H1 (cell line): ENCODE results near the gene TRIM67. TPM values are rescaled to one million over a fixed set of nuclear protein-coding genes. Genes with fewer than 3 reads are reported as not detected.

Source experiments
- CTCF ChIA-PET: fragments of 300-600 bp; sonication (Branson Sonifier 250); formaldehyde crosslinking; loops from one replicate; lab custom pipeline; 2021; ENCODE audit not compliant: partially characterized antibody; lab: Charles Lee
- POLR2A ChIA-PET: fragments of 300-600 bp; sonication (Branson Sonifier 250); formaldehyde crosslinking; loops from one replicate; lab custom pipeline; 2021; ENCODE audit warnings: inconsistent platforms; ENCODE audit not compliant: partially characterized antibody; lab: Charles Lee
- DNase-seq, 2 experiments: peaks; one replicate each; pipeline versions ENCODE4 v3.0.0 to v3.0.0-alpha.2; 2010 to 2022; ENCODE audit warnings: low spot score in 2 of 2, low read depth in 1 of 2, mixed read lengths in 1 of 2
- FAIRE-seq: peaks from 2 replicates; lab custom pipeline; 2011; peaks lifted over from hg19 to GRCh38; lab: Jason Lieb, UNC
- H2AFZ ChIP-seq: 2 replicates; pipeline ENCODE4 v1.8.1; 2012; ENCODE audit warnings: low read length, inconsistent platforms
- H2AK5ac ChIP-seq: 2 replicates; pipeline ENCODE4 v1.6.1; 2013; ENCODE audit warnings: low read depth, low read length
- H2BK120ac ChIP-seq: replicated peaks from 2 replicates; pipeline ENCODE3; 2013; ENCODE audit warnings: low read depth, low read length, inconsistent platforms
- H2BK12ac ChIP-seq: 2 replicates; pipeline ENCODE4 v1.6.1; 2013; ENCODE audit warnings: low read depth, low read length
- H2BK15ac ChIP-seq: 2 replicates; pipeline ENCODE4 v1.6.1; 2013; ENCODE audit warnings: low read length
- H2BK20ac ChIP-seq: 2 replicates; pipeline ENCODE4 v1.6.1; 2013; ENCODE audit warnings: low read length
- H2BK5ac ChIP-seq: 2 replicates; pipeline ENCODE4 v1.6.1; 2013; ENCODE audit warnings: low read depth, low read length
- H3K14ac ChIP-seq: 2 replicates; pipeline ENCODE4 v1.6.1; 2013; ENCODE audit warnings: inconsistent platforms; ENCODE audit not compliant: insufficient read length
- H3K18ac ChIP-seq: 2 replicates; pipeline ENCODE4 v1.6.1; 2013; ENCODE audit warnings: low read length; ENCODE audit errors: extremely low read depth
- H3K23ac ChIP-seq: 2 replicates; pipeline ENCODE4 v1.6.1; 2013; ENCODE audit warnings: inconsistent platforms; ENCODE audit not compliant: insufficient read length
- H3K23me2 ChIP-seq: 2 replicates; pipeline ENCODE4 v1.6.1; 2013; ENCODE audit warnings: low read depth, low read length
- H3K27ac ChIP-seq: 2 replicates; pipeline ENCODE4 v1.6.1; 2011; ENCODE audit warnings: low read depth, low read length, inconsistent platforms
- H3K27me3 ChIP-seq, 4 experiments: replicated peaks in 1 of 4; 1 replicate in 1 of 4; 2 replicates in 3 of 4; pipeline versions ENCODE4 v1.6.1 to v1.8.1; 2011 to 2013; ENCODE audit warnings: low read length in 3 of 4, mild to moderate bottlenecking in 3 of 4, inconsistent platforms in 2 of 4, mixed read lengths in 2 of 4, moderate library complexity in 1 of 4; ENCODE audit not compliant: control insufficient read depth in 3 of 4, insufficient read depth in 3 of 4; ENCODE audit errors: extremely low read depth in 1 of 4
- H3K36me3 ChIP-seq, 4 experiments: 2 replicates each; pipeline versions ENCODE4 v1.6.1 to v1.8.1; 2011 to 2013; ENCODE audit warnings: mild to moderate bottlenecking in 4 of 4, low read length in 3 of 4, moderate library complexity in 2 of 4, control low read depth in 1 of 4, inconsistent platforms in 1 of 4; ENCODE audit not compliant: insufficient read depth in 4 of 4, control insufficient read depth in 2 of 4
- H3K4ac ChIP-seq: replicated peaks from 2 replicates; pipeline ENCODE3; 2013; ENCODE audit warnings: low read length, low read depth, mixed read lengths, inconsistent platforms; ENCODE audit not compliant: insufficient read length
- H3K4me1 ChIP-seq, 4 experiments: replicated peaks in 1 of 4; 1 replicate in 1 of 4; 2 replicates in 3 of 4; pipeline versions ENCODE4 v1.6.1 to v1.8.1; 2011 to 2013; ENCODE audit warnings: low read length in 3 of 4, inconsistent platforms in 2 of 4, mixed read lengths in 1 of 4; ENCODE audit not compliant: insufficient read depth in 4 of 4, control insufficient read depth in 3 of 4
- H3K4me2 ChIP-seq, 2 experiments: 2 replicates each; pipeline versions ENCODE4 v1.6.1 to v1.8.1; 2011 to 2013; ENCODE audit warnings: low read depth in 2 of 2, low read length in 2 of 2, control low read depth in 1 of 2, inconsistent platforms in 1 of 2, mild to moderate bottlenecking in 1 of 2; ENCODE audit not compliant: insufficient read depth in 1 of 2
- H3K4me3 ChIP-seq, 4 experiments: fragments of 200-600, 300-600 bp in 1 of 4; sonication (generic), shearing (Covaris generic), sonication (Bioruptor Twin) in 1 of 4; 2 replicates each; pipeline versions ENCODE4 v1.5.1 to v1.8.1; 2011 to 2016; ENCODE audit warnings: low read length in 4 of 4, low read depth in 3 of 4, control low read depth in 2 of 4, inconsistent platforms in 2 of 4, mild to moderate bottlenecking in 2 of 4, mixed read lengths in 1 of 4, moderate library complexity in 1 of 4; ENCODE audit not compliant: insufficient read depth in 2 of 4; ENCODE audit errors: extremely low read depth in 1 of 4
- H3K56ac ChIP-seq: replicated peaks from 2 replicates; pipeline ENCODE3; 2013; ENCODE audit warnings: low read depth, mild to moderate bottlenecking, mixed read lengths, low read length, inconsistent platforms; ENCODE audit not compliant: insufficient read length
- H3K79me1 ChIP-seq: 2 replicates; pipeline ENCODE4 v1.6.1; 2013; ENCODE audit warnings: low read depth, low read length, control low read depth
- H3K79me2 ChIP-seq, 2 experiments: 2 replicates each; pipeline versions ENCODE4 v1.6.1 to v1.8.1; 2012 to 2013; ENCODE audit warnings: low read length in 2 of 2, mild to moderate bottlenecking in 2 of 2, inconsistent platforms in 1 of 2; ENCODE audit not compliant: insufficient read depth in 2 of 2, control insufficient read depth in 1 of 2
- H3K9ac ChIP-seq, 4 experiments: replicated peaks in 1 of 4; 1 replicate in 1 of 4; 2 replicates in 3 of 4; pipeline versions ENCODE4 v1.6.1 to v1.8.1; 2011 to 2013; ENCODE audit warnings: low read depth in 3 of 4, low read length in 3 of 4, control low read depth in 2 of 4, mild to moderate bottlenecking in 2 of 4, moderate library complexity in 2 of 4, inconsistent platforms in 1 of 4; ENCODE audit errors: extremely low read depth in 1 of 4
- H3K9me3 ChIP-seq, 2 experiments: 2 replicates each; pipeline versions ENCODE4 v1.6.1 to v1.8.1; 2012 to 2013; ENCODE audit warnings: mild to moderate bottlenecking in 2 of 2, moderate library complexity in 2 of 2, control low read depth in 1 of 2, inconsistent platforms in 1 of 2, low read depth in 1 of 2, low read length in 1 of 2, mixed read lengths in 1 of 2; ENCODE audit not compliant: insufficient read depth in 2 of 2
- H4K20me1 ChIP-seq, 2 experiments: replicated peaks in 1 of 2; 2 replicates each; pipeline versions ENCODE3 to v1.8.1; 2011 to 2013; ENCODE audit warnings: inconsistent platforms in 2 of 2, low read length in 2 of 2, mild to moderate bottlenecking in 1 of 2; ENCODE audit not compliant: insufficient read depth in 2 of 2, control insufficient read depth in 1 of 2
- H4K5ac ChIP-seq: 2 replicates; pipeline ENCODE4 v1.6.1; 2013; ENCODE audit warnings: low read length, low read depth, mixed read lengths, inconsistent platforms; ENCODE audit not compliant: insufficient read length
- H4K8ac ChIP-seq: 2 replicates; pipeline ENCODE4 v1.8.0; 2013; ENCODE audit warnings: mild to moderate bottlenecking, moderate library complexity, low read length, inconsistent platforms; ENCODE audit not compliant: insufficient read depth; ENCODE audit errors: extremely low read depth
- H4K91ac ChIP-seq: replicated peaks from 2 replicates; pipeline ENCODE3; 2013; ENCODE audit warnings: low read length, mixed read lengths, inconsistent platforms; ENCODE audit not compliant: insufficient read length
- CHD1 ChIP-seq: IDR thresholded peaks from 2 replicates; pipeline ENCODE4 v1.6.1; 2012; ENCODE audit warnings: low read depth, low read length, improper control_type of control experiment
- CHD2 ChIP-seq: IDR thresholded peaks from 2 replicates; pipeline ENCODE4 v1.6.1; 2012; ENCODE audit warnings: low read length, improper control_type of control experiment
- EP300 ChIP-seq, 2 experiments: IDR thresholded peaks; 1 replicate in 1 of 2; 2 replicates in 1 of 2; pipeline ENCODE4 v1.6.1; 2011 to 2012; ENCODE audit warnings: low read depth in 2 of 2, low read length in 2 of 2, mild to moderate bottlenecking in 2 of 2, borderline replicate concordance in 1 of 2, inconsistent platforms in 1 of 2, moderate library complexity in 1 of 2
- NANOG ChIP-seq: IDR thresholded peaks from 2 replicates; pipeline ENCODE4 v1.6.1; 2011; ENCODE audit warnings: low read length, low read depth, mild to moderate bottlenecking, inconsistent platforms; ENCODE audit not compliant: insufficient read depth, poor library complexity, severe bottlenecking
- NRF1 ChIP-seq: IDR thresholded peaks from 2 replicates; pipeline ENCODE4 v1.6.1; 2011; ENCODE audit warnings: mild to moderate bottlenecking, low read depth, low read length, improper control_type of control experiment
- PHF8 ChIP-seq: fragments of 200-600 bp; sonication (generic); conservative IDR thresholded peaks from 2 replicates; pipeline ENCODE4 v1.7.1; 2012; ENCODE audit warnings: low read depth, mild to moderate bottlenecking, inconsistent platforms, low read length, moderate library complexity
- POU5F1 ChIP-seq: IDR thresholded peaks from 2 replicates; pipeline ENCODE4 v1.6.1; 2011; ENCODE audit warnings: low read depth, mild to moderate bottlenecking, low read length, moderate library complexity
- RBBP5 ChIP-seq: IDR thresholded peaks from 2 replicates; pipeline ENCODE4 v1.7.1; 2012; ENCODE audit warnings: low read depth, mild to moderate bottlenecking, inconsistent platforms, low read length, moderate library complexity, borderline replicate concordance
- RXRA ChIP-seq: IDR thresholded peaks from 2 replicates; pipeline ENCODE4 v1.6.1; 2011; ENCODE audit warnings: low read depth, mild to moderate bottlenecking, low read length, moderate library complexity; ENCODE audit not compliant: insufficient read depth
- SIN3A ChIP-seq, 2 experiments: IDR thresholded peaks in 1 of 2; conservative IDR thresholded peaks in 1 of 2; 2 replicates each; pipeline ENCODE4 v1.6.1; 2011 to 2012; ENCODE audit warnings: low read length in 2 of 2, improper control_type of control experiment in 1 of 2, low read depth in 1 of 2, mild to moderate bottlenecking in 1 of 2
- SIX5 ChIP-seq: IDR thresholded peaks from 2 replicates; pipeline ENCODE4 v1.6.1; 2011; ENCODE audit warnings: mild to moderate bottlenecking, low read depth, low read length
- SP2 ChIP-seq: IDR thresholded peaks from 2 replicates; pipeline ENCODE4 v1.6.1; 2012; ENCODE audit warnings: mild to moderate bottlenecking, low read length, inconsistent platforms
- SUZ12 ChIP-seq: fragments of 200-600 bp; sonication (generic); IDR thresholded peaks from 2 replicates; pipeline ENCODE4 v1.6.1; 2012; ENCODE audit warnings: mild to moderate bottlenecking, inconsistent platforms, low read length, moderate library complexity, mixed read lengths
- WGBS, 2 experiments: shearing (Covaris generic) in 1 of 2; methylation state at CpG; one replicate each; pipeline versions ENCODE4 v1.1.6 to v1.1.7; 2013 to 2015; ENCODE audit warnings: low lambda C conversion rate in 2 of 2, mixed read lengths in 2 of 2, inconsistent platforms in 1 of 2, low coverage in 1 of 2, missing lambda C conversion rate in 1 of 2; ENCODE audit not compliant: insufficient replicate concordance in 2 of 2, insufficient coverage in 1 of 2, insufficient read length in 1 of 2; ENCODE audit errors: extremely low coverage in 1 of 2, missing lambda C conversion rate in 1 of 2; 5-methylcytosine and 5-hydroxymethylcytosine counted together
- polyA plus RNA-seq, 7 experiments: library from polyadenylated mRNA; depleted of rRNA in 3 of 7; stranded (reverse) in 5 of 7; unstranded in 2 of 7; fragments of >200 nt in 5 of 7; fragments of 200-250 nt in 2 of 7; gene quantifications; 1 replicate in 5 of 7; 2 replicates in 1 of 7; 4 replicates in 1 of 7; pipeline versions ENCODE4 v1.2.1 to v1.2.3, GENCODE V29; 2011 to 2013; ENCODE audit warnings: missing spikeins in 2 of 7, mixed read lengths in 2 of 7
- total RNA-seq: library from RNA; stranded (reverse); fragmentation: NEBNext Ultra II Directional; extraction: Animal tissue kit (Norgen Biotek cat#: 25700); gene quantifications from 2 replicates; pipeline ENCODE4 v1.2.1, GENCODE V29; 2021

TRIM67 gene
- total and polyA plus RNA-seq, 2 of the 8 experiments (the other 6 are each of a cell fraction or from before 2014, with no cell fraction given), result under 0.01 TPM; not detected in 1

DNA sequence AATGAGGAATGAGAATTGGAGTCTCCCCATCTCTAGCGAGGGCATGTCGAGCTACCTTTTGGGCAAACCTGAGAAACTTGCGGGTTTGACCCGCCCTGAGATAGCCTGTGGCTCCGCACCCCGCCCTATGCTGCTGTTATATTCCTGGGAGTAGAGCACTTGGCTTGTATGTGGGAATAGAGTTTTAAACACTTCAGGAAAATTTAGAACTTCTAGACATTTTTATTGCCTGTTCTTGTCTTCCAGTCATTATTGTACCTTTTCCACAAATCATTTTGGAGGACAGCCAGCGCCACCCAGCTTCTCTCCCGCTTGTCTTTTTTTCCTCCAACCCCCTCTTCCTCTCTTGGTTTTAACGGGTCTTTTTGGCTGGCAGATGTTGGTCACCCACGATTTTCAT lies 79.9 kb downstream of the TRIM67 start:
- no peak for FAIRE-seq
- Histone ChIP-seq H3K14ac (no peak overlapping the region), H4K91ac (no peak overlapping the region), H4K8ac (peak overlapping the region; percentile 84; the same call in 1 of the 2 replicates), H3K4me3 (peak overlapping the region; percentile 62 to 98 (median 90)), H2BK15ac (no peak overlapping the region), H3K27me3 (no peaks in the 10 kb centered on the region), H3K4ac (no peak overlapping the region), H3K18ac (peak overlapping the region; percentile 5; the same call in 1 of the 2 replicates), H3K56ac (peak overlapping the region; percentile 78), H2AFZ (peak overlapping the region; percentile 93), H3K79me1 (peaks cover 3% of the 10 kb centered on the region; the same call in 1 of the 2 replicates), H3K27ac (no peak overlapping the region), H4K5ac (no peak overlapping the region), H2BK12ac (no peak overlapping the region), H3K9me3 (no peaks in the 10 kb centered on the region), H2BK20ac (no peak overlapping the region), H3K23me2 (peaks cover 7% of the 10 kb centered on the region), H3K9ac (peak overlapping the region; percentile 13 to 79 (median 68)), H3K23ac (no peak overlapping the region), H3K4me1 (peaks cover 0 to 2% (median 0%) of the 10 kb centered on the region in 4 experiments; a peak in 1 of 7 replicates), H2AK5ac (no peak overlapping the region), H3K79me2 (peaks cover 3 to 41% of the 10 kb centered on the region in 2 experiments; a peak in 3 of 4 replicates), H4K20me1 (peaks cover 0 to 3% of the 10 kb centered on the region in 2 experiments), H3K36me3 (peaks cover 5 to 12% (median 8%) of the 10 kb centered on the region in 4 experiments; a peak in 5 of 8 replicates), H3K4me2 (peak overlapping the region; percentile 76 to 95), H2BK5ac (no peak overlapping the region), H2BK120ac (no peak overlapping the region)
- WGBS, 2 experiments, result 7% methylated on average over 10 of the region's 10 CpGs; no CpG with 5 or more reads in 1 of the 2 experiments
- ChIA-PET POLR2A (interaction anchor here (0.5 to 1.3 kb wide), 4 partner anchors 9 to 96 kb away, joined by 3 to 4 read pairs (median 3); partner anchors contain the start of genes EXOC8 and SPRTN), CTCF (interaction anchor here (0.9 to 1.1 kb wide), 3 partner anchors 9 to 30 kb away, joined by 3 to 4 read pairs (median 3); no protein-coding TSS in a partner anchor)
- no peak for DNase-seq
- TF ChIP-seq SP2 (no peak), SIX5 (no peak), PHF8 (no peak), POU5F1 (no peak), SIN3A (conservative IDR thresholded peaks at IDR 0.05 in 1 of 2, IDR thresholded peaks at IDR 0.05 in 1 of 2; ENCODE audit: low read depth in 1 of 2, low read length in 2 of 2) (no peak), EP300 (IDR thresholded peaks at IDR 0.05; ENCODE audit: borderline replicate concordance in 1 of 2, low read depth in 2 of 2, low read length in 2 of 2) (no peak), NANOG (no peak), RBBP5 (no peak), RXRA (no peak), NRF1 (no peak), CHD2 (no peak), CHD1 (no peak), SUZ12 (no peak)
